NCI-H128 (cell line): ENCODE measurements around the gene ADAP1.

Experiments
- DNase-seq: peaks from one replicate; lab custom pipeline; 2025; ENCODE audit not compliant: unreplicated experiment; lab: John Stamatoyannopoulos, UW

ADAP1 gene

DNA sequence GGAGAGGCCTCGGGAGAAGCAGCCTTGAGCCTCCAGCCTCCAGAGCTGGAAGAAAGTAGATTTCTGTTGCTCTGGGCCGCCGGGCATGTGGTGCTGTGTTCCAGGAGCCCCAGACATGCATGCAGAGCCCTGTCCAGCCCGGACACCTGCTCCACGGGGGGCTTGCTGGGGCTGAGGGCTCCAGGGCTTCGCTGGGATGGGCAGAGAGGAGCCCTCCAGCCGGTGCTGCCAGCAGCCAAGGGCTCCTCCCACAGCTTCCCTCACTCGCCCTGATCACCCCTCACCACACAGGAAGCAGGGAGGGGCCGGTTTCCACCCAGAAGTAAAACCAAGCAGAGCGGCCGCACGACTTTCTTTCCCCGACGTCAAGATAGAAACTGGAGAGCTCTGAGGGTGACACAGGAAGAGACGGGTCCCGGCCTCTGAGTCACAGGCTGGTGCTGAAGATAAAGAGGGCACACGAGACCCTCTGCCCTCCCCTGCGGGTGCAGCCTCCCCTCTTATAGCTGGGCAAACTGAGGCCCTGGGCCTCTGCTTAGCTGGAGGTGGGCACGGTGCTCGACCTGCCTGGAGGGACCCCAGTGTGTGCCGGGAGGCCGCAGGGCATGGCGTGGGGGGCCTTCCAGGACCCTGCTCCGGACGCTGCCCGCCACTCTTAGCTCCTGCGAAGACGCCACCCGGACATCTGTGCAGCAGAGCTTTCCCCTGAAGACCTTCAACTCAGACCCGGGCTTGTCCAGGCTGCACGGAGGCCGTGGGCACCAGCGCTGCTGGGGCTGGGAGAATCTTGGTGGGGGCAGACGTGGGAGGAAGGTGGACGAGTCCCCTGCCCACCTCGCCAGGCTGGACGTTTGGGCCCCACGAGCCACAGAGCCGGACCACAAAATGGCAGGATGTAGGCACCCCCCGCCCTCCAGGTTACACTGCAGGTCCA lies 31.1 kb downstream of the ADAP1 start:
- no peak for DNase-seq

DNA sequence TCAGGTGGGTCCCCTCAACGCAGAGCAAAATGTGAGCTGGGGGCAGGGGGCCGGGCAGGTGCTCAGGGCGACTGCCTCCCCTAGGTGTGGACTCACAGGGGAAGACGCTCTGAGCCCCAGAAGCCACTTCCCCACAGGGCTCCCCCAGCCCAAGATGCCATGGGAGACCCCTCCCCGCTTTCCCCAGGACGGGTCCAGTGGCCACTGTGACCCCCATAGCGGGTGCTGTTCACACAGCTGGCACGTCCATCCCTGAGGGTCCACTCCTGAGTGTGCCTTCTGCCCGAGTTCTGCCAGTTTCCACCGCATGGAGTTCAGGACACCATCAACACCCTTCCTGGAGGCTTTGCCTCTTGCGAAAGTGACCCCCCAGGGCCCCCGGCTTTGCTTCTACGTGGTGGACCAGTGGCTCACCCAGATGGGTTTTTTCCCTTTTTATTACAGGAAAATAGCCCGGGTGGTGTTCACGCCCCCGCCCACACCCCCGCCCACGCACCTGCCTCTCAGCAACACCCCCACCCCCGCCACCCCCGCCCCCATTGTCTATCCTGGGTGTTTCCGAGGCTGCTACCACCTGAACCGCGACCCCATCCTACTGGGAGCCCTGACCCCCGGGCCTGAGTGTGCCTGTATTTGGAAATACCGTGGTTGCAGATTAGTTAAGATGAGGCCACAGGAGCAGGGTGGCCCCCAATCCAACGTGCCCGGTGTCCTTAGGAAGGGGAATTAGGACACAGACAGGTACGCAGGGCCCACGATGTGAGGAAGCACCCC lies 32.0 kb downstream of the ADAP1 start:
- DNase-seq: no peak

DNA sequence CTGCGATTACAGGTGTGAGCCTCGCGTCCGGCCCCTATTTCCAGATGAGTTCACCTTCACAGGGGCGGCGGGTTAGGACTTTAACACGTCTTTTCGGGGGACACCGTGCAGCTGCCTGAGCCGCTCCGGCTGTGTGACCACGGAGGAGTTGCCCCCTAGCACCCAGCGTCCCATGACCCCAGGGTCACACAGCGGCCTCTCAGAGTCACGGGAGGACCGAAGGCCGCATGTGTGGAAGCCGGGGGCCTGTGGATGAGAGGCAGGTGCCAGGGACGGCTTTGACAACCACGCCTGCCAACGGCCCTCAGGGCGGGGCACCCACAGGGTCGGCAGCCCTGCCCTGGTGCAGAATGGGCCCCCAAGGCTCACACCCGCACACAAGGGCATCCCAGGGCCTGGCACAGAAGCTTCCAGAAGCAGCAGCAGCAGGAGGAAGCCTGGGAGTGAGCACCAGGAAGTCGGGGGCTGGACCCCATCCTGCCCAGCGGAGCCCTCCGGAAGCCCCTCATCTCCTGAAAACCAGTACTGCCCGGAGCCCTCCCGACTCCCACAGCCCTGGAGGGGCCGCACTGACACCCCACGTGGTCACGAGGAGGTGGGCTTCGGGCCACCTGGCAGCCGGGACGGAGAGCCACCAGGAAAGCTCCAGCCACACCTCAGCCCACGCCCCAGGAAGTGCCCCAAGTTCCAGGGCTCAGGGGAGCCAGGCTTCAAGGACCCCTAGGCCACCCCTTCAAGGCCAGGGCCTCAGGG lies 32.7 kb downstream of the ADAP1 start:
- DNase-seq: no peak

DNA sequence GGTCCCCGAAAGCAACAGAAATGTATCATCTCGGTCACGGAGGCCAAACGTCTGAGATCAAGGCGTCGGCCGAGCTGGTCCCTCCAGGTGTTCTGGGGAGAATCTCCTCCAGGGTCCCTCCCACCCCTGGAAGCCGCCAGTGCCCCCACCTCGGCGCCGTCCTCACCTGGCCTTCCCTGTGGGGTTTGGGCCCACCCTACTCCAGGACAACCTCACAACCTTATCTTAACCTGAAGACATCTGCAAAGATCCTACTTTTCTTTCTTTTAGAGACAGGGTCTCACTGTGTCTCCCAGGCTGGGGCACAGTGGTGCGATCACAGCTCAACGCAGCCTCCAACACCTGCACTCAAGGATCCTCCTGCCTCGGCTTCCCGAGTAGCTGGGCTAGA lies 33.4 kb downstream of the ADAP1 start:
- no peak for DNase-seq

DNA sequence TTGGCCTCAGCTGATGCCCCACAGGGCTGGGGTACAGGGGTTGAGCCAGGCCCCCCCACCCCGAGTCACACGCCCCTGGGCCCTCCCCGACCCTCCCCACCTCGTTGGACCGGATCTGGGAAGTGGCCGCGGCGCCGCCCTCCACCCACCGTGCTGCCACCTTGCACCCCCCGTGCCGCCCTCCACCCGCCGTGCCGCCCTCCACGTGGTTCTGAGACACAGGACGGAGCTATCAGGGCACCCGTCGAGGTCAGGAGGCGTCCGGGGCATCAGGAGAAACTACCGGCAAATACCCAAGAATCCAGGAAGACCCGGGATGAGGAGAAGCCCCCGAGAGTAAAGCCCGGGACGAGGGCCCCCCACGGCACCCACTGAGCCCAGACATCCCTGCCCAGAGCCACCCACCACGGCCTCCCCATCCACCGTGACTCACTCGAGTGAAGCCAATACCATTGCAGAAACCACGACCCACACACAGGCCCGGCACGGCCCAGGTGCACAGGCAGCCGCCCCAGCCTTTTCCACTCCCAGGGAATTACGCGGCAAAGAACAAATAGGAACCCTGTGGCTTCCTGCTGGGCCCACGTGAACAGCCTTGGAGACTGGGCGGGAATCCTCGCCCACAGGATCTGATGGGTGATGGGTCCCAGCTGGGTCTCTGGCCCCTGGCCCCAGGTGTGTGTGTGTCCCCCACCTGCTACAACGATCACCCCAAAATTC lies 34.0 kb downstream of the ADAP1 start:
- DNase-seq: no peak

DNA sequence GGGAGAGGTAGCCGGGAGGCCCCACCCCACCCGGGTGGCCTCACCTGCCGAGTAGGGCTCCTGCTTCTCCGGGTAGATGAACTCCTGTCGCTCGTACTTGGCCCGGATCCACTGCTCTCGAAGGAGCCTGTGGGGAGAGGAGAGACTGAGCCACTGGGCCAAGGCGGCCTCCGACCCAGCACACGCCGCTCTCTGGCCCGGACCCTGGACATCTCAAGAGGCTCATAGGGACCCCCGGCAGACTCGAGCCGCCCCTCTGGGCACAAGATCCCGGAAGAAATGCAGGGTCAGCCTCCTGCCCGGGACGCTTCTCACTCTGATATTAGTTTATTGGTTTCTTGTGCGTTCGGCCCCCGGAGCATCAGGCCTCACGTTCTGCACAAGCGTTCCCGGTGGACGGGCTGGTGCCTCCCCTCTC lies 34.5 kb downstream of the ADAP1 start:
- no peak for DNase-seq

DNA sequence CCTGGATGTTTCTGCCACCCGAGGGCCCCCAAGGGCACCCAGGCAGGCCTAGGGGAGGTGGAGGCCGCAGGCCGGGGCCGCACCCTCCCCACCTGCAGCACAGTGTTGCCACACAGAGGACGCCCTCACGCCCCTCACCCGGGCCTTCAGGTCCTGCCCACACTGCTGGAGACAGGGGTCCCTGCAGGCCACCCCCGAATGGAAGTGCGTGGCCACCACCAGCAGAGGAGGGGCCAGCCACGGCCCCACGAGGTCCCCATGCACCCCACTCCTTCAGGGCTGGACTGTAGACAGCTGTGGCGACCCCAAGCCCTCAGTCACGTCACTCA lies 35.4 kb downstream of the ADAP1 start:
- DNase-seq: no peak

DNA sequence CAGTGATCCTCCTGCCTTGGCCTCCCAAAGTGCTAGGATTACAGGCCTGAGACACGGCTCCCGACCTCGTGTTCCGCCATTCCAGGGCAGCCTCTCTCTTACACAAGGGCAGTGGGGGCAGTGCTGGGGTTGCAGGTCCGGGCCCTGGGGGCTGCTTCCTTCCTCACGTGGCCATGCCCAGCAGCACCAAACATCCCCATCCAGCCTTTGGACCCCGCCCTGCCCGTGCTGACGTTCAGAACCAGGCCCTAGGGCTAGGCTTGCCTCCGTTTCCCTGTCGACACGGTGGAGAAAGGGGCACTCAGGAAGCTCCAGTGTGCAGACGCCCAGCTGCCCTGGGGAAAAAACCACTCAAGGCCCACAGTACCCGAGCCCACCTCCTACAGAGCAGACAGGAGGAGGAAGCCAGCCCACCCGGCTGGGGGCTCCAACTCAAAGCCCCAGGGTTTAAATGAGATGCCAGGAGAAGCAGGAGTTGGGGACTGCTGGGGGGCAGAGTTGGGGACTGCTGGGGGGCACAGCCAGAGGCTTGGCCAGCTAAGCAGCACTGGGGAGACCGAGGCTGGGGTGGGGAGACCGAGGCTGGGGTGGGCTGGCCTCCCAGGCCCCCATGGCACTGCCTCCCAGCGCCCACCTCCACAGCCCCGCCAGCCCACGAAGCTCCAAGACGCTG lies 35.9 kb downstream of the ADAP1 start:
- DNase-seq: no peak

DNA sequence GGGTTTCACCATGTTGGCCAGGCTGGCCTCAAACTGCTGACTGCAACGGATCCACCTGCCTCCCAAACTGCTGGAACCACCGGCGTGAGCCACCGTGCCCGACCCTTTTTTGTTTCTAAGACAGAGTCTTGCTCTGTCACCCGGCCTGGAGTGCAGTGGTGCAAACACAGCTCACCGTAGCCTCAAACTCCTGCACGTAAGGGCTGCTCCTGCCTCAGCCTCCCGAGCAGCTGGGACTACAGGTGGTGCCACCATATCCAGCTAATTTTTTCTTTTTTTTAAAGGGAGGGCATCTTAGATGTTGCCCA lies 36.4 kb downstream of the ADAP1 start:
- DNase-seq: no peak

DNA sequence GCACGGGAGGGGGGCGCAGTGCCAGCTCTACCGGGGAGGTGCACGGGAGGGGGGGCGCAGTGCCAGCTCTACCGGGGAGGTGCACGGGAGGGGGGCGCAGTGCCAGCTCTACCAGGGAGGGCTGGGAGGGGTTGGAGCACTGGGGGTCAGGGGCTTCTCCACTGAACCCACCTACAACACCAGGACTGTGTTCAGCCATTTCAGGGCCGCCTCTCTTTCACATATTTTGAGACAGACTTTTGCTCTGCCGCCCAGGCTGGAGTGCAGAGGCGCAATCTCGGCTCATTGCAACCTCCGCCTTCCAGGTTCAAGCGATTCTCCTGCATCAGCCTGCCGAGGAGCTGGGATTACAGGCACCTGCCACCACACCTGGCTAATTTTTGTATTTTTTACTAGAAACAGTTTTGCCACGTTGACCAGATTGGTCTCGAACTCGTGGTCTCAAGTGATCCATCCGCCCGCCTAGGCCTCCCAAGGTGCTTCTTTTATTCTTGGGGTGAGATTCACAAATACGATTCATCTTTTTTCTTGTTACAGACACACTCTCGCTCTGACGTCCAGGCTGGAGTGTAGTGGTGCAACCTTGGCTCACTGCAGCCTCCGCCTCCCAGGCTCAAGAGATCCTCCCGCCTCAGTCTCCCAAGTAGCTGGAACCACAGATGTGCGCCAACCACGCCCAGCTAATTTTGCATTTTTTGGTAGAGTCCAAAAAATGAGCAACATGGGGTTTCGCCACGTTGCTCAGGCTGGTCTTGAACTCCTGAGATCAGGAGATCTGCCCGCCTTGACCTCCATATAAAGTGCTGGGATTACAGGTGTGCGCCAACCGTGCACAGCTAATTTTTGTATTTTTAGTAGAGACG lies 37.0 kb downstream of the ADAP1 start:
- DNase-seq: no peak

DNA sequence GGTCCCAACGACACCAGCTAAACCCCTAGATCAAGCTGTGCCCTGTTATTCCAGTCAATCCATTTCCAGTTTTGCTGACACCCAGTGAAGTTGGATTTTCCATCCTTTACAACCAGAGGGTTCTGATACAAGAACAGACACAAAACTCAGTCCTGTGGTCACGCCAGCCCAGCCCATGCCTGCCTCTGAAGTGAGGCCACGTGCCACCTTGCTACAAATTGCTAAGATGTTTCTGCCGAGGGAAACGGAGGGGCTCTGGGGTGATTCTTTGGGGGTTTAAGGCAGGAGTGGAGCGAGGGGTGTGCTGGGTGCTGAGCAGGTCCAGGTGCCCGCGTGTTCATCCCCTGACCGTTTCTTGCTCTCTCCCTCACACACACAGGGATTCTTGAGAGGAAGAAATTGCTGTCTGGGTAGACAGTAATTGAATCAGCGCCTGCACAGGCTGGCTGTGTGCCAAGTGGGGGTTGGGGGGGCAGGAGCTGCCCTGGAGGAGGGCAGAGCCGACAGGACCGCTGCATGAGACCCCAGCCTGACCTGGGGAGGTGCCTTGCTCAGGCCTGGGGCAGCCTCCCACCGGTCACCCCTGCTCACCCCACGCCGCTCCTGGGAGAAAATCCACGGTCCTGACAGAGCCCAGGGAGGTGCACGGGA lies 38.1 kb downstream of the ADAP1 start:
- DNase-seq: no peak

DNA sequence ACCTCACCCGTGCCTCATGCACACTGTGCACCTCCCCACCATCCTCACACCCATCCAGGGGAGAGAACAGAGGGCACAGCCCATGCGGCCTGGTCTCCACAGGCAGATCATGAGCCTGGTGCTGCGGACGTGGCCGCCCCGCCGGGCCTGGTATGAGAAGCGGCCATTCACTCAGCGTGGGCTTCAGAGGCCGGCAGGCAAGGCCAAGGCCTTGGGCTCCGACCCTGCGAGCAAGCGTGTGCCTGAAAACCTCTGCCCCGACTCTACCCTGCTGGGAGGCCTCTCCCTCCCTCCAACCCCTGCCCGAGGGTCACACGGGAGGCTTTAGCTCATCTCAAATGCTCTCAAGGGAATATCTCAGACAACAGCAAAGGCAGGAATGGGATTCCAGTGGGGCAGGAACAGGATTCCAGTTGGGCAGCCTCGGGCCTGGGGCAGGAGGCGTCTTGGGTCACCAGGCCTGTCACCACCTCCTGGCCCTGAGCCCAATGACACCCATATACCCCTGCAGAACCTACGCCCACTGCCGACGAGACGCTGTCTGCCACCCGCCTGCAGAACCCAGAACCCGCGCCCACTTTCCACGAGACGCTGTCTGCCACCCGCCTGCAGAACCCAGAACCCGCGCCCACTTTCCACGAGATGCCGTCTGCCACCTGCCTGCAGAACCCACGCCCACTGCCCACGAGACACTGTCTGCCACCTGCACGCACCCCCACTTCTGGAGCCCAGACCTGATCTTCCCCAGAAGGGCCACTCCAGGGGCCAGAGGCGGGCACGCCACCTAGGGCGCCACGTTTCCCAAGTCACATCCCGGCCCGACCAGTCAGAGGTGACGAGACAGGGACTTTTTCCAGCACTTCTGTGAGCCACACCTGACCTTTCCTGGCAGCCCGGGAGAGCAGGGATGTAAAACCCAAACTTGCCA lies 38.9 kb downstream of the ADAP1 start:
- DNase-seq: no peak

DNA sequence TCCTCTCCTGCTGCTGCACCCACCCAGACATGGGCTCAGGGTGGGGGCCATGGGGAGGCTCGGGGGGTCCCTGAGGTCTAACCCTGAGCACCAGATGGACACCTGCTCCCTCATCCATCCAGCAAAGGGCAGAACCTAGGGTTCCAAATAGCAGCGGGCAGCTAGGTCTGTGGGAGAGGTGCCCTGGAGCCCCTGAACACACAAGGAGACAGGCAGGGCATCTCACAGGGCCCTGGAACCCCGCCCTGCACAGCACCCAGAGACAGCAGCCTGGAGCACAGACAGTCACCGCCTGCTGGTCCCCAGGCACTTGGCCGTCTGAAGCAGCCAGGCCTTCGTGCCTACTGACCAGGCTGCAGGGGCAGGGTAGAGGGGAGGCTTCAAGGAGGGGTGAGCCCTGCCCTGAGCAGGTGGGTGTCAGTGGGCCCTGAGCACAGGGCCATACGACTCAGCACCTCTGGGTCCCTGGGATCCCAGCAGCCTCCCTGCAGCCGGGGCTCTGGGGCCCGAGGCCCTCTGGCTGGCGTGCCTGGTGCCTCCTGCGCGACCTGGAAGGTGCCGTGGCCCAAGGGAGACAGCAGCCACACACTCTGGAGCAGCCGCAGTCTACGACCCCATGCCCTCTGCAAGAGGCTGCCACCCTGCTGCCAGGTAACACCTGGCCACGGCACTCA lies 39.8 kb downstream of the ADAP1 start:
- DNase-seq: no peak

DNA sequence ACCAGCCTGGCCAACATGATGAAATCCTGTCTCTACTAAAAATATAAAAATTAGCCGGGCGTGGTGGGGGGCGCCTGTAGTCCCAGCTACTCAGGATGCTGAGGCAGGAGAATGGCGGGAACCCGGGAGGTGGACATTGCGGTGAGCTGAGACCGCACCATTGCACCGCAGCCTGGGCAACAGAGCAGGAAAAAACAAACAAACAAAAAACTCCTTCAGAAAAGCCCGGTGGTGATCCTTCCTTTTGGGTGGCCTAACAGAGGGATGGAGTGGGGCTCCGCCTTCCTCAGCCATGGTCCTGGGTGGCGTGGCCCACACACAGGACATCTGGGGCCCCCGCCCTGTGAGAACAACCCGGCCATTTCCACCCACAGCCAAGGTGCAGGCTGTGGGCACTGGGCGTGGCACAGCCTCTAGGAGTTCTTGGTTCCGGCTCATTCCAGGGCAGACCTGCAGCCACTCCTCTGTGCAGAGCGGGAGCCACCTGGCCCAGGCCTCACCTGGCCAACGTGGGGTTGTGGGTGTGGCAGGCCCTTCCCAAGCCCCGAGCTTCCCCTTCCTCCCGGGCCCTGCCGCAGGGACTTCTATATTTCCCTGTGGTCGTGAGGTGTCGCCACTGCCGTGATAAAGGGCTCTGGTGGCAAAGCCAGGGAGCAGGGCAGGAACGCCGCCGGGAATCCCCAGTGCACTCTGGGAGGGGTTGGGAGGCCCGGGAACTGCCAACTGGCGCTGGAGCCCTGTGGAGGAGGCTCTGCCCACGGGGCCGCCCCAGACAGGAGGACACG lies 40.6 kb downstream of the ADAP1 start:
- DNase-seq: no peak

DNA sequence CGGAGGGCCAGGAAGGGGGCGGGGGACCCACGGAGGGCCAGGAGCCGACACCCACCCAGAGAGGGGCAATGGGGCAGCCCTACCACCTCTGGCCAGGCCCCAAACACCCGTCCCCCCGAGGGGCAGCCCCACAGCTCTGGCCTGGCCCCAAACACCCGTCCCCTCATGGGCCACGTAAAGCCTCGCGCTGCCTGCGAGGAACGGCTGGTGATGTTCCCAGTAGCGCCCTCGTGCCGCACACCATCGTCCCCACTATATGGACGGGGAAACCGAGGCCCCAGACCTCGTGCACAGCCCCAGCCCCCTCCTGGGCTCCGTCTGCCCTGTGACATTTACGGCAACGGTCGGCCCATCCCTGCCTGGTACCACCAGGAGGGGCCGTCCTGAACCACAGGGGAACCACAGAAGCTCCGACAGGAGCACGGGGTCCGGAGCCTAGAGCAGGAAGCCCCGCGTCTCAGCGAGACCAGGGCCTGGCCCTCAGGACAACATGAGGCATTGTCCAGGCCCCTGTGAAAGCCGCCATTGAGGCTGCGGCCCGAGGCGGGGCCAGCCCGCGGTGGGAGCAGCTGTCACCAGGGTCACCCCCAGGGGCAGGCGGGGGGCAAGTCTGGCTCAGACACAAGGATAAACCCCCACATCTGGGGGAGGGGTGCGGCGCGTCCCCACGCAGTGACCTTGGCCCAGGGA lies 42.5 kb downstream of the ADAP1 start:
- DNase-seq: no peak

DNA sequence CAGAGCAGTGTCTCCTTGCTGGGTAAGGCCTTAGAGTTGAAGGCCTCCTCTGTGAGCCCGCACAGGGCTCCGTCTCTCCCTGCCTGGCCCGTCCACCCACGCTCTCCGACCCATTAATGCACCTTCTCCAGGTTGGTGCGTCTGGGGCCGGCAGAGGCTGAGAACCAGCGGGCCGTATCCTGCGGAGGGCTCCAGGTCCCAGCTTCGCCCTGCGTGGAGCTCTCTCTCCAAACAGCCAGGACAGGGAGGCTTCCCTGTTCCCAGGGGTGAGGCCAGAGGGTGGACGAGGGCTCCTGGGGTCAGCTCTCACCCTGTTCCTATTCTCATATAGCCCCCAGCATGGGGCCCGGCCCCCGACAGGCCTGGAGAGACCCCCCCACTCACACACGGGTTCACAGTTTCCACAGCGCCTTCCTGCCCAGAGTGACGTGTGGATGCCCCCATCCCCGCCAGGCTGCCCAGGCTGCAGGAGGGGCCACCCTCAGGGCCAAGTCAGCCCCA lies 43.5 kb downstream of the ADAP1 start:
- DNase-seq: no peak
